Measurements from ENCODE around the gene ANXA11.

ANXA11 gene

GRCh38 chr10:80126876-80127275 lies 78.5 kb downstream of the ANXA11 start:
- H3K4me1 ChIP-seq: no peaks in the 10 kb centered on the region
- no peaks in the 10 kb centered on the region for H3K36me3 ChIP-seq
- no peaks in the 10 kb centered on the region; the same call in 1 of the 2 replicates for H3K27me3 ChIP-seq
- no peak for DNase-seq
- no peak for TF ChIP-seq CTCF (IDR thresholded peaks at IDR 0.05; ENCODE audit: low read depth, low read length)
- no peaks in the 10 kb centered on the region for H3K9me3 ChIP-seq
- H3K4me3 ChIP-seq (ENCODE audit: low read depth, low read length): no peak overlapping the region

- no peaks in the 10 kb centered on the region for H3K27me3 ChIP-seq
- no peaks in the 10 kb centered on the region for H3K4me1 ChIP-seq
- H3K9me3 ChIP-seq: no peaks in the 10 kb centered on the region
- DNase-seq: no peak
- TF ChIP-seq CTCF (IDR thresholded peaks at IDR 0.05; ENCODE audit: low read depth, low read length): no peak
- H3K4me3 ChIP-seq (ENCODE audit: low read depth, low read length): no peak overlapping the region
- no peaks in the 10 kb centered on the region for H3K36me3 ChIP-seq
Measured at GRCh38 chr10:80122746-80123145, 82.6 kb downstream of the ANXA11 start.

GRCh38 chr10:80122110-80122710 lies 83.1 kb downstream of the ANXA11 start:
- TF ChIP-seq CTCF (IDR thresholded peaks at IDR 0.05; ENCODE audit: low read depth, low read length): no peak
- H3K4me3 ChIP-seq (ENCODE audit: low read depth, low read length): no peak overlapping the region
- no peaks in the 10 kb centered on the region for H3K27me3 ChIP-seq
- no peak for DNase-seq
- no peaks in the 10 kb centered on the region for H3K36me3 ChIP-seq
- H3K4me1 ChIP-seq: no peaks in the 10 kb centered on the region
- H3K9me3 ChIP-seq: no peaks in the 10 kb centered on the region

GRCh38 chr10:80118669-80119068 lies 86.7 kb downstream of the ANXA11 start:
- no peaks in the 10 kb centered on the region for H3K4me1 ChIP-seq

GRCh38 chr10:80110986-80111385 lies 94.4 kb downstream of the ANXA11 start:
- no peaks in the 10 kb centered on the region for H3K36me3 ChIP-seq
- H3K4me1 ChIP-seq: no peaks in the 10 kb centered on the region
- no peaks in the 10 kb centered on the region for H3K27me3 ChIP-seq
- TF ChIP-seq CTCF (IDR thresholded peaks at IDR 0.05; ENCODE audit: low read depth, low read length): no peak
- no peak for DNase-seq
- no peaks in the 10 kb centered on the region for H3K9me3 ChIP-seq
- no peak overlapping the region for H3K4me3 ChIP-seq (ENCODE audit: low read depth, low read length)

More at GRCh38 chr10:80118669-80119068, 86.7 kb downstream of the ANXA11 start:
- no peak for DNase-seq
- no peak overlapping the region for H3K4me3 ChIP-seq (ENCODE audit: low read depth, low read length)
- no peaks in the 10 kb centered on the region for H3K9me3 ChIP-seq
- no peak for TF ChIP-seq CTCF (IDR thresholded peaks at IDR 0.05; ENCODE audit: low read depth, low read length)
- no peaks in the 10 kb centered on the region for H3K36me3 ChIP-seq
- no peaks in the 10 kb centered on the region for H3K27me3 ChIP-seq

- Histone ChIP-seq H3K4me1 (no peaks in the 10 kb centered on the region), H3K9me3 (no peaks in the 10 kb centered on the region), H3K27me3 (no peaks in the 10 kb centered on the region), H3K4me3 (ENCODE audit: low read depth, low read length) (no peak overlapping the region), H3K36me3 (no peaks in the 10 kb centered on the region)
- no peak for DNase-seq
- TF ChIP-seq CTCF (IDR thresholded peaks at IDR 0.05; ENCODE audit: low read depth, low read length): no peak
Measured at GRCh38 chr10:80108576-80109239, 96.6 kb downstream of the ANXA11 start.
